Kidney glomerular epithelial cell (primary cell): ENCODE data around the gene LYZL2.
A peak's percentile ranks its signal among the peaks of the same experiment; 100 is the strongest.
"Not testable (repeated sequence)": the region's sequence is repeated elsewhere in the genome, so short reads cannot be mapped to it uniquely, and the experiment has no call there.

ENCODE experiments used
- DNase-seq: peaks from one replicate; lab custom pipeline; 2025; lab: John Stamatoyannopoulos, UW

The LYZL2 gene

DNA sequence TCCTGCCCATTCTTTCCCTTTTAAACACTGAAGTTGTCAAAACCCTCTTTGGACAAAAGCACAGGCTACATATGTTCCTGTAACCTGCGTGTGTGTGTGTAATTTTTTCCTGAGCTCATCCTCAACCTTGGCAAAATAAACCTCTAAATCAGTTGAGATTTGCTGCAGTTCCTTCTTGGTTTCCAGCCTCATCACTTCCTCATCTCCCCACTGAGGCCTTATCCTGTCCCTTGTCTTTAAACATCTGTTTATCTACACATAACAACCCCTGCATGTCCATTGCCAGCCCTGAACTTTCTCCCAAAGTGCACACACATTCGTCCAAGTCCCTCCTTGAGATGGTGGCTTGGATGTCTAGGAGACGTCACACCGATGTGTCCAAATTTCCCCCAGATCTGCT lies 35.5 kb downstream of the LYZL2 start:
- DNase-seq: no peak

DNA sequence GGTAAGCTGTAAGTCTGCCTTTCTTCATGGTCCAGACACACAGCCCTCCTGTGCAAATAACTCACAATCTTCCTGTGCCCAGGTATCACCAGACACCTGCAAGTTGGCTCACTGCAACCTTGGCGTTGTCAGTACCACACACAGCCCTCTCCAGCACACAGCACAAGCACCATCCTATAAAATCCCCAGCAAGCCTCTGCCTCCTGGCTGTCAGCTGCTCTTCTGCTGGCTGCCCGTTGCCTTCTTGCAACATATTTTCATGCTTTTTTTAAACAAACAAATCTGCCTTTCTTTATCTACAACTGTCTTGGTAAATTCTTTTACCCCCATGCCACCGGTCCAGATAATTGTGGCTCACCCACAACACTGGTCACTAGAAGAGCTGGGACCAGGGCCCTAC lies 36.8 kb downstream of the LYZL2 start:
- DNase-seq: not testable (repeated sequence)

DNA sequence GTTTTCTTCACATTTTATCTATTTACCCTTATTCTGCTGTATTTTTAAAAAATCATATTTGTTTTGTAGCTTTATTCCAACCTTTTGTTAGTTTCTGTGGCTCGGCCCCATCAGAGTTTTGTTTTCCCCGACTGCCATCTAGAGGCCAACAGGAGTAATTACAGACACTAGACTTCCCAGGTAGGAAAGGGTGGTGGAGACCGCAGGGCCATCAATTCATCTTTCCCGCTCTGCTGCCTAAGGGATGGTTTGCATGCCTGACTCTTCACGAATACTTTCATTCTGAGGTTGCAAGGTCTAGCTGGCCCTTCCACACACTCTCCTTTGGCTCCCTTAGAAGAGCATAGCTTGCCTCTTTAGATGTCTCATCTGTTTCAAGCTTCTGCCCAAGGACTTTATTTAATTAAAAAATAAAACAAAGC lies 38.3 kb downstream of the LYZL2 start:
- peak; percentile 71 for DNase-seq

DNA sequence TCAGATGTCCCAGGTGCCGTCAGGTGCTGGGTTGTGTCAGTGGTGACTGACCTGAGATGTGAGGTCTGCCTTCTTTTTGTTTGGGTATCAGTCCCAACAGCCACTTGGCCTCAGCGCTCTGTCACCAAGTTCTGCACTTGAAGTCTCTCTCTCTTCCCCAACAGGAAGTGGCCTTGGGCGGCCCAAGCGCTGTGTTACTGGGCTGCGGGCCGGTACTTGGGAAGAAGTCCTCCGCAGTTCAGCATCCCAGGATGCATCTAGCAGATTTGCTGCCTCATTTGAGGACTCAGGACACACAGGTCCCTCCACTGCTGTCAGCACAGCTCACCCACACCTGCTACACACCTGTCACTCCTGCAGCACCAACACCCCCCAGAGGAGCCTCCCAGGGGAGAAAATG lies 40.1 kb downstream of the LYZL2 start:
- DNase-seq: no peak

DNA sequence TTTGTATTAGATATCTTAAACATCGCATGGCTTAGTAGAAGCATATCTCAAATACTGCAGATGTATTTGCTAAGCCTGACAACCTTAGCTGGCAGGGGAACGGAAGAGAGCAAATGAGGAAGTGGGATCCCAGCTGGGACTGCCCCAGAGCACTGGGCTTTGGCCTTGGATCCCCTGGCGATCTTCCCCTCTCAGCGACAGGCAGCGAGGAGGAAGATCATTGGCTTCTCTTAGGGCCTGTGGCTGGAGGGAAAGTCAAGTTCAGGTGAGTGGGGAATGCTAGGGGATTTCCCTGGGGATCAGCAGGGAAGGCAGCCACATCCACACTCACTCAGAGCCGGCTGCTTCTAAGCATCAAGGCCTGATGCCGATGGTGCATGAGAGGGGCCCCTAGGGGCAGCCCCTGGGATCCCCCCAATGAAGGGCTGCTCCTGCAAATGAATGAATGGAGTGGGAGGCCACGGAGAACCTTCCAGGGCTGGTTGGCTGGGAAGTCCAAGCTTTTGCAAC lies 42.0 kb downstream of the LYZL2 start:
- DNase-seq: peak; percentile 17

DNA sequence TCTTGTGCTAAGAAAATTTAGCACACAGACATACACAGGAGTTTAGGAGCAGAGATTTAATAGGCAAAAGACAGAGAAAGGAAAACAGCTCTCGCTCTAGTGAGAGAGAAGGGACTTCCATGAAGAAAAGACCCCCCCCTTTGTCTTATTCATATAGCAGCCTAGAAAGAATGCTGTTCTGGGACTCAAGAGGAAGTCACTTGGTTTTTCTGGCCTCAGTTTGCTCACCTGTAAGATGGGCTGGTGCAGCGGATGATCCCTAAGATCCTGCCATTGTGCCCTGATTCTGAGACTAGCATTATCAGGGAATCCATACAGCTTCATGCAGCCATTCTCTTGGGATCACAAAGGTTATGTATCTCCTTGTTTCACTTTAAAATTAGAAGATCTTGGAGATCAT lies 42.7 kb downstream of the LYZL2 start:
- DNase-seq: no peak

DNA sequence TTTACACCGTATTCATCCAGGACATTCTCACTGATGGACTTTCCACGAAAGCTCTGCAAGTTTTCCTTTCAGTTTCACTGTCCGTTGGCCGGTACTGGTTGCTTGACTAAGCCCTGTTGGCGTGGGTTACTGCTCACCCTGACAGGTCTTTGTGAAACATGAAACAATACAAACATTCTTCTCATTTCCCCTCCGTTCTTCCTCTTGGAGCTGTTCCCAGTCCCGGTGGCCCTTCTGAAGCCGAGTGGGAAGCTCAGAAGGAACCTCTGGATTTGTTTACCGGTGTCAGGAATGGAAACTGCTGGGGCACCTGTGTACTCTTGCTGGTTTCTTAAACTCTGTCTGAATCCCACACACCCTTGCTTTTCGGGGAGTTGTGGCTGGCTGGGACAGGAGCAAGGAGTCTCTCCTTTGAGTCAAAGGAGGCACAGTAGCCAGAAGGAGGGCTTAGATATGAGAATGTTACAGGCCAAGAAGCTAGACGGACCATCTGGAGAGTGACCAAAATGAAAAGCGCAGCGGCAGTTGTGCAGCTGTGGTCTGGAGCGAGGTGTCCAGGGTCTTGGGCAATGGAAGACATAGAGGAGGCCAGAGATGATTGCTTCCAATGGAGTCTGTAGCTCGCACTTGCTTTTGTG lies 45.7 kb downstream of the LYZL2 start:
- peak; percentile 72 for DNase-seq

DNA sequence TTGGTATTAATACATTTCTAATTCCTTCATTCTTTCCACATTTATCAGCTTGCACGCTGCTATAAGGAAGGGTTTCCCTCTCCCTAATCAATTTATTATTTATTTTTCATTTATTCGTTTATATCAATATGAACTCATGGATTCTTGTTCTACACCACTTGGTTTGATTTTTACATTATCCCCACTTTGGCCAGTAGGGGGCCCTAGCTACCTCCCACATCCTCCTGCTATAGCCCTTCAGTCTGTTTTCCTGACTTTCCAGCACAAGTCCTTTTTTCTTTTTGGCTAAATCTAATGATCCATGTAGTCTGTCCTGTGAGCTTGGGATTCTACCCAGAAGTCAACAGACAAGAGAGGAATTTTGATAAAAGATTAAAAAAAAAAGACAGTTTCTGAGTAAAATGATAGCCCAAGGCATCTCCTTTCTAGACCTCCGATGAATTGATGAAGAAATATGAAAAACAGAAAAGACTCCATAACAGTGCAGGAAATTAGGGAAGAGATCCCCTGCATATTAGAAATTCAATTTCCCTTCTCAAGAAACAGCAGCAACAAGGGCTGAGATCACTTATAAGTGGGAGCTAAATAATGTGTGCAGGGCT lies 47.7 kb downstream of the LYZL2 start:
- peak; percentile 63 for DNase-seq

DNA sequence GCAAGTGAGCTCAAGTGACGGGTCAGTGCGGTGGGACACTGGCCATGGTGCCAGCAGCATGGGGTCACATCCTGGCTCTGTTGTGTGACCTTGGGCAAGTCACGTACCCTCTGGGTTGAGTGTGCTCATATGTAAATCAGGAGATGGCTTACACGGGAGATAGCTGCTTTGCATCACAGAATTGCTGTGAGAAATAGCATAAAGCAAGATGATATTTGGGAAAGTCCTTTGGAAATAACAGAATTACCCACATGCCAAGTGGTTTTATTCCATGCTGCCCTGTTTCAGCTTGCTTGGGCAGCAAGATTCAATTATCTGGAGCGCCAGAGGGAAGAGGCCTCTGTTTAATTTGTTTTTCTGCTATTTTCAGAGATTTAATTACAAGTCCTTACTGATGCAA lies 48.9 kb downstream of the LYZL2 start:
- DNase-seq: no peak

DNA sequence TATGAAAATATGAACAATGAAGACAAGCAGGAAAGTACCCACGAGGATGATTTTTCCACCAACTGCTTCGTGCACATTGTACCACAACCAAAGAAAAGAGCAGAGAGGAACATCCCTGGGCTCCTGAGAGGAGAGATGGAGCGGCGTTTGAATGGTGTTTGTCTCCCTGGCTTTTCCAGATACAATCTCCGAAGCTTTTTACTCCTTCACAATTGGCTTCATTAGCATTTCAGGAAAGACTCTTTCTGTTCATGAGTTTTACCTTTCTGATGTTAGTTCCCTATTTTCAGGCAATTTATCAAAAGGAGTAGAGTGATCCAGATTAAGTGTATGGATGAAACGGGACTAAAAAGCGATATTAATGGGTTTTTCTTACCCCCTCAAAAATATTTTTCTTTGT lies 49.3 kb downstream of the LYZL2 start:
- no peak for DNase-seq

DNA sequence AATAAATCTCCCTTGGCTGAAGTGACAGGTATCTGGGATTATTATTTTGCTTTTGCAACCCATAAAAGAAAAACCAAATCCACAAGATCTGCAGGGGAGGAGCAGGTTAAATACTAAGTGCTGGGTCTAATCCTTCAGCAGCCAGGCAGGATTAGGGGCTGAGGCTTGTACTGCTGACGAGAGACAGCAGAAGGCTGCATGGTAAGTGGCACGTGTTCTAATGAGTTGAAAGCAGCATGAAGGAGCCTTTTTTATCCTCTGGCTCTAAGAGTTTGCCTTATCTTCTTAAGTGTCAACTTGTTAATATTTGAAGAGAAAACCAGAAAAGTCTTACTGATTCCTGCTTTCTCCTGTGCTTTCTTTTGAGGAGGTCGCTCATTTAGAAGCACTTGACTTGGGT lies 50.0 kb downstream of the LYZL2 start:
- DNase-seq: no peak

DNA sequence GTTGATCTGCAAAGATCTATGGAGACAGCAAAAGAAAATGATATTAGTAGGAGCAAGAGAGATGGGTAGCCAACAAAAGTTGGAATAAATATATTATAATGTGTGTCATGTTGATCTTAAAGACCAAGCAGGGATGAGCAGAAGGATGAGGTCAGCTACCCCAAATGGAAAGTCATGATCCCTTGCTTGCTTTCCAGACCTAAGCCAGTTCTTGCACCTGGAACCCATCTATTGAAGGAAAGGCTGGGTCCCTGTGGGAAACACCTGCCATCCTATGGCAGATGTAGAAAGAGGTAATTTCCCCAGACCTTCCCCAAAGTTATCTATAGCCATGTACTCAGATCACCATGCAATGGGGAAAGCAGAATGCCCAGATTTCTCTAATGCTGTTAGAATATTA lies 52.5 kb downstream of the LYZL2 start:
- DNase-seq: no peak

DNA sequence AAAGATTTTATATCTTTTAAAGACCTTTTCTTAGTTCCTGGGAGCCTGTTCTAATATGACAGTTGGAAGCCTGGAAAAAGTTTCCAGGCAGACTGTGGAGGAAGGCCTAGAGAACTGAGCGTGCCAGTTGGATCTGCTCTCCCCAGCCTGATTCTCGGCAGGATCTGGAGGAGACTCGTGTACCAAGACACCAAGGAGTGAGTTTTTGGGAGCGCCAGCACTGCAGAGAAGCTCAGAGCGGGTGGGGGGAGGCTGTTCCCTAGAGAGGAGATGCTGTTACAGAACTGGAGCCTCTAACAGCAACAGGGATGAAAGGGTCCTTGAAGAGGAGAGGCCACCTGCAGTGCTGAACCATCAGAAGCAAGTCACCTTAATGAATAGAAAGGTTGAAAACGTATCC lies 52.9 kb downstream of the LYZL2 start:
- DNase-seq: no peak

DNA sequence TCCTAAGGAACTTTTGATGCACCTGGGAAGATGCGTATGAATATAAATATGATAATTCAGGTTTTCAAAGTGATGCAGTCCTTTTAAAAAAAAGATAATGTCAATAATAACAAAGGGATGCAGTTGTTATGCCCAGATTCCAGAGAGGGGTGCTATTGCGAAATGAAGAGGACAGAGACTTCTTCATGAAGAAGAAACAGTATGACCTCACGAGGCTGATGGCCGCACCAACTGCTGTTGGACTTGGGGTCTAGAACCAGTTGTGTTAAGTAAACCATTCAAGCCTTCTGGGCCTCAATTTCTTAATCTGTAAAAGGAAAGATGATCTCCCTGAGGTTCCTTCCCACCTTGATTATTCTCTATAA lies 55.1 kb downstream of the LYZL2 start:
- no peak for DNase-seq

DNA sequence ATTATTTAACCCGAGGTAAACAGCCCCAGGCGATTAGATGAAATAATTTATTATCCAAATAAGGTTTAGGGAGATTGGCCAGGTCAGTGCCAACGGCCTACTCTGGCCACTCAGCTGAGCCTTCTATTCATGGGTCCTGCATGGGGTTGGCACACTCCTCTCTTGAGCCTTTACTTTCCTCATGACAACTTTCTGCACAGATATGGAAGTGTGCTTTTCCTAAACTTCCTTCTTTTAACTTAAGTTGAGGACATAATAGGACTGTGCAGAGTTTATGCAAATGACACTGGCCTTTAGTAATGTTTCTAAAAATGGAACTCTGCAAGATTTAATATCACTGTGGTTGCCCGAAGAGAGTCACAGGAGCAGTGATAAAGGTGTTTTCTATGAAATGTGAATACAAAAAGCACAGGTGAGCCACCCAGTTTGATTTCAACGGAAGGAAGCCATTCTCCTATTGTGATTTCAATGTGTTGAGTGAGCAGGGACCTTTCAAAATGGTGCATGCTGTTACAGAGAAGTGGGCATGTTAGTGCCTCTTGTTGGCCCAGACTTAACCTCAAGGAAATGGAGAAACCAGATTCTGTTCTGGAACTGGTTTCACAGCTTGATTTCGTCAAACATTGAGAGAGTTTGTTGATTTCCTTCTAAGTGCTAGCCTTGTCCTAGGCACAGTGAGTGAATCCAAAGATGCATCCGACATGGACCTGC lies 55.7 kb downstream of the LYZL2 start:
- no peak for DNase-seq

DNA sequence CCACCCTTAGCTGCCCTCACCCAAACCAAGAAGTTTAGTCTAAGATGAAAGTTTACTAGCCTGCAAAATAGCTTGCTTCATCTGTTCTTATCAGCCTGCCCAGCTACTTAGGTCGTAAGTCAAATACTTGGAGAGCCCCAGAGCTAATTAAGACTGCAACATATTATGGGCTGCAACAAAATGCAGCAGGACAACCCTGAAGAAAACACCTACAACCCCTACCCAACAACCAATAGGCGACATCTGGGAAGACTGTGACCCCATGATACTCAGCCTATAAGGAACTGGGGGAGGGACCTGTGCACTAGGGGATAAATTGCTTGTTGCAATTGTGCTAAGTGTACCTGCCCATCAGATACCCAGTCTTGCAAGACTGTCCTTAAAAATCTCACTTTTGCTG lies 64.1 kb downstream of the LYZL2 start:
- no peak for DNase-seq

DNA sequence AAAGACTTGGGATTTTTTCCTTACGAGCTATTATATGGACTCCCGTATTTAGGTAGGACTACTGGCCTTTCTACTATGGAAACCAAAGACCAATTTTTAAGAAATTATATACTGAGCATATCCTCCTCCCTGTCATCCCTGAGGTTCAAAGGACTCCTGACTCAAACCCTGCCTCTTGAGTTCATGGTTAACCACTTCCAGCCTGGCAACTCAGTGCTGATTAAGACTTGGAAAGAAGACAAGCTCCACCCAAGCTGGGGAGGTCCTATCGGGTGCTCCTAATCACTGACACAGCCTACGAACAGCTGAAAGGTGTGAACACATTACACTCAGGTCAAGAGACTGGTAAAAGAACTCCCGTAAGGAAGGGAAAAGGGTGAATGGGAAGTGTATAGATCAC lies 66.8 kb downstream of the LYZL2 start:
- DNase-seq: no peak
